ENCODE data around the gene LRTM1. TPM values are rescaled to one million over a fixed set of nuclear protein-coding genes. Genes with fewer than 3 reads are reported as not detected.

The LRTM1 gene
- total and polyA plus RNA-seq, 9 donors: 66.1 to 103 (median 86.2) TPM

GRCh38 chr3:54949491-54950044, 21.7 kb upstream of the LRTM1 start:
- Histone ChIP-seq H3K4me3 (ENCODE audit: low read length) (no peak overlapping the region), H3K27ac (ENCODE audit: low read length) (no peak overlapping the region), H3K4me1 (ENCODE audit: control insufficient read depth, insufficient read depth, low read length) (peaks cover 25% of the 10 kb centered on the region), H3K27me3 (ENCODE audit: control insufficient read depth, insufficient read depth, low read length) (no peaks in the 10 kb centered on the region), H3K9me3 (replicated peaks; ENCODE audit: control insufficient read depth, low read depth, low read length) (no peaks in the 10 kb centered on the region), H3K36me3 (ENCODE audit: control insufficient read depth, insufficient read depth, low read length) (no peaks in the 10 kb centered on the region)
- DNase-seq: no peak
- WGBS (ENCODE audit: insufficient coverage): 94% methylated on average over 3 of the region's 4 CpGs

DNA sequence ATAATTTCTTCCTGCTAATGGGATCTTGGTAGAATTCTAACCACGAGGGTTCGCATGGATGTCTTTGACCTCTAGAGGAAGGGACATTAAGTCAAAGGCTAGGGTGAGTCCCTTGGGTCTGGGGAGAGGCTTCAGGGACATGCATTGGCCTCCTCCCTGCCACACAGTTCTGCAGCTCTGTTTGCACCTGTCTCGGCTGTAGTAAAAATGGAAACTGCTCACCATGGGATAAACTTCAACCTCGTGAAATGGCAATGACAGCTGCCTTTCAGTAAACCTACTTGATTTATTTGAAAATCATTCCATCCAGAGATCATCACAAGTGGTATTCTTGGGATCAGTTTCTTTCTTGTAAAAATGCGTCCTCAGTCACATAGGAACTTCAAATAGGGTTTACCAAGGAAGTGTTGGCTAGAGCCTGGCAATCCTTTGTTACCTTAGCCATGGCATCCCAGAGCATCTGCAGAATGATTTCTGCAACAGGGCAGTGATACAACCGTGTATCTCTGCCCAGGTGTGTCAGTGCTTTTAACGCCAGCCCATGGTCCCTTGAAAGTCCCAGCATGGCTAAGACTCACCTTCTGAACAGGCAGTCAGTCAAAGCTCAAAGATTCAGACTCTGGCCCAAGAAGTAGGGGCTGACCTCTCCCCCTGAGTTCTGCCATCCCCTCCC, 14.0 kb upstream of the LRTM1 start:
- Histone ChIP-seq H3K4me1 (ENCODE audit: control insufficient read depth, insufficient read depth, low read length) (peaks cover 16% of the 10 kb centered on the region), H3K4me3 (ENCODE audit: low read length) (no peak overlapping the region), H3K36me3 (ENCODE audit: control insufficient read depth, insufficient read depth, low read length) (no peaks in the 10 kb centered on the region), H3K27ac (ENCODE audit: low read length) (peak overlapping the region; percentile 65), H3K9me3 (replicated peaks; ENCODE audit: control insufficient read depth, low read depth, low read length) (no peaks in the 10 kb centered on the region), H3K27me3 (ENCODE audit: control insufficient read depth, insufficient read depth, low read length) (no peaks in the 10 kb centered on the region)
- WGBS (ENCODE audit: insufficient coverage): 89% methylated on average over 3 of the region's 7 CpGs
- DNase-seq: peak; percentile 46

DNA sequence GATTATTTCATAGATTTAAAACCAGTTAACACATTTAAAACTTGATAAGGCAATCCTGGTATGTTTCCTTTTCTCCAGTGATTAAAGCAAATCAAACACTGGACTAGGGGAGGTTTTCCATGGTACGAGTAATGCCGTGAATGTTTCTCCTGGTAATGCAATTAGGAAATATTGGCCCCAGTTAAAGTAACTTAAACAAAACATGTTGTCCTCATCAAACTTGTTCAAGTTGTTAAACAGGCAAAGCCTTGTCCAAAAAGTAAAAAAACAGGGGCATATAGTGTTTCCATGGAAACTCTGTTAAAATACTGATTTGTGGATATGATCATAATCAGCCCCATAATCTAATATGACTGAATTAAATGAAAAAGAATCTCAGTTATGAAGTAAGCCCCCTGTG, 13.1 kb upstream of the LRTM1 start:
- Histone ChIP-seq H3K27me3 (ENCODE audit: control insufficient read depth, insufficient read depth, low read length) (no peaks in the 10 kb centered on the region), H3K27ac (ENCODE audit: low read length) (no peak overlapping the region), H3K4me3 (ENCODE audit: low read length) (no peak overlapping the region), H3K9me3 (replicated peaks; ENCODE audit: control insufficient read depth, low read depth, low read length) (no peaks in the 10 kb centered on the region), H3K36me3 (ENCODE audit: control insufficient read depth, insufficient read depth, low read length) (no peaks in the 10 kb centered on the region), H3K4me1 (ENCODE audit: control insufficient read depth, insufficient read depth, low read length) (peaks cover 19% of the 10 kb centered on the region)
- peak; percentile 84 for DNase-seq
- no CpG with 5 or more reads among the region's 2 CpGs for WGBS (ENCODE audit: insufficient coverage)

- Histone ChIP-seq H3K27ac (ENCODE audit: low read length) (no peak overlapping the region), H3K36me3 (ENCODE audit: control insufficient read depth, insufficient read depth, low read length) (no peaks in the 10 kb centered on the region), H3K4me1 (ENCODE audit: control insufficient read depth, insufficient read depth, low read length) (peaks cover 19% of the 10 kb centered on the region), H3K27me3 (ENCODE audit: control insufficient read depth, insufficient read depth, low read length) (no peaks in the 10 kb centered on the region), H3K4me3 (ENCODE audit: low read length) (no peak overlapping the region), H3K9me3 (replicated peaks; ENCODE audit: control insufficient read depth, low read depth, low read length) (no peaks in the 10 kb centered on the region)
- 58% methylated on average over 3 of the region's 6 CpGs for WGBS (ENCODE audit: insufficient coverage)
- no peak for DNase-seq
Measured at GRCh38 chr3:54939557-54940300, 11.9 kb upstream of the LRTM1 start.

- no peaks in the 10 kb centered on the region for H3K27me3 ChIP-seq (ENCODE audit: control insufficient read depth, insufficient read depth, low read length)
- DNase-seq: no peak
- H3K9me3 ChIP-seq (replicated peaks; ENCODE audit: control insufficient read depth, low read depth, low read length): no peaks in the 10 kb centered on the region
- H3K4me1 ChIP-seq (ENCODE audit: control insufficient read depth, insufficient read depth, low read length): peaks cover 20% of the 10 kb centered on the region
- no peak overlapping the region for H3K27ac ChIP-seq (ENCODE audit: low read length)
- H3K4me3 ChIP-seq (ENCODE audit: low read length): no peak overlapping the region
- WGBS (ENCODE audit: insufficient coverage): 14% methylated on average over 1 of the region's 5 CpGs
- no peaks in the 10 kb centered on the region for H3K36me3 ChIP-seq (ENCODE audit: control insufficient read depth, insufficient read depth, low read length)
Measured at GRCh38 chr3:54936561-54936960, 8.7 kb upstream of the LRTM1 start.

DNA sequence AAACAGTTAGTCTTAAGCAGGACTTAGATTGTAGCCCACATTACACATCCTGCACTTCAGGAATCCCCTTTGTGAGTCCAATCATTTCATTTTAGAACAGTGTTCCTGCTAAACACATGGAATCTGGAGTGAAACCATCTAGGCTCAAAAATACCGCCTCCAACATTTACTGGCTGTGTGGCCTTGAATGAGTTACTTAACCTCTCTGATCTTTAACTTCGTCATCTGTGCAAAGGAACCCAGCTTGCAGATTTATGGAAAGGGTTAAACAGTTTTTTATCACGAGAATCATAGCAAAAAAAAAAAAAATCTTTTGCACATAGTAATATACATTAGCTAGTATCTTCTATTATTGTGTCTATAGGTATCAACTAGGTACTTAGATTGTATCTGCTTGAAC, 8.0 kb upstream of the LRTM1 start:
- Histone ChIP-seq H3K27me3 (ENCODE audit: control insufficient read depth, insufficient read depth, low read length) (no peaks in the 10 kb centered on the region), H3K4me1 (ENCODE audit: control insufficient read depth, insufficient read depth, low read length) (peaks cover 25% of the 10 kb centered on the region), H3K9me3 (replicated peaks; ENCODE audit: control insufficient read depth, low read depth, low read length) (no peaks in the 10 kb centered on the region), H3K36me3 (ENCODE audit: control insufficient read depth, insufficient read depth, low read length) (no peaks in the 10 kb centered on the region), H3K4me3 (ENCODE audit: low read length) (no peak overlapping the region), H3K27ac (ENCODE audit: low read length) (no peak overlapping the region)
- no peak for DNase-seq
- no CpG with 5 or more reads among the region's 3 CpGs for WGBS (ENCODE audit: insufficient coverage)

DNA sequence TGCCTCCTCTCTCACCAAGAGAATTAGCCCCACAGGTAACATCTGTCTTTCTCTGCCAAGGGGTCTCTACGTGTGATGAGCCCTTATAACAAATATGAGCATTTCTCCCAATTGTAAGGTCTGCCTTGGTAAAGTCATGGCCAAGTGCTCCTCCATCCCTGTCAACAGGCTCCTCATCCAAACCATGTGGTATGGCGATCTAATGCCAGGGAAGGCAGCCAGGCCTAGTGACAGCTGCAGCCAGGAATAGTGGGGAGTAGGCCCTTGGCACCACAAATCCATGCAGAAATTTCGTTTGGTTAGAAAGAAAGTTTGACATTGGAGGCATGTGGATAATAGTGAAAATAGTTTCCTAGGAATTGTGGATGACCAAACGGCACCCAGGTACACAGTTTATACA, 4.7 kb upstream of the LRTM1 start:
- H3K36me3 ChIP-seq (ENCODE audit: control insufficient read depth, insufficient read depth, low read length): no peaks in the 10 kb centered on the region
- peak overlapping the region; percentile 38 for H3K27ac ChIP-seq (ENCODE audit: low read length)
- no peaks in the 10 kb centered on the region for H3K27me3 ChIP-seq (ENCODE audit: control insufficient read depth, insufficient read depth, low read length)
- no peaks in the 10 kb centered on the region for H3K9me3 ChIP-seq (replicated peaks; ENCODE audit: control insufficient read depth, low read depth, low read length)
- H3K4me3 ChIP-seq (ENCODE audit: low read length): no peak overlapping the region
- WGBS (ENCODE audit: insufficient coverage): 25% methylated on average over 2 of the region's 4 CpGs
- peaks cover 31% of the 10 kb centered on the region for H3K4me1 ChIP-seq (ENCODE audit: control insufficient read depth, insufficient read depth, low read length)
- DNase-seq: peak; percentile 86

GRCh38 chr3:54931182-54931581, 3.3 kb upstream of the LRTM1 start:
- Histone ChIP-seq H3K27ac (ENCODE audit: low read length) (no peak overlapping the region), H3K4me3 (ENCODE audit: low read length) (no peak overlapping the region), H3K27me3 (ENCODE audit: control insufficient read depth, insufficient read depth, low read length) (no peaks in the 10 kb centered on the region), H3K9me3 (replicated peaks; ENCODE audit: control insufficient read depth, low read depth, low read length) (no peaks in the 10 kb centered on the region), H3K36me3 (ENCODE audit: control insufficient read depth, insufficient read depth, low read length) (no peaks in the 10 kb centered on the region), H3K4me1 (ENCODE audit: control insufficient read depth, insufficient read depth, low read length) (peaks cover 28% of the 10 kb centered on the region)
- 78% methylated on average over 1 of the region's 4 CpGs for WGBS (ENCODE audit: insufficient coverage)
- DNase-seq: peak; percentile 29

DNA sequence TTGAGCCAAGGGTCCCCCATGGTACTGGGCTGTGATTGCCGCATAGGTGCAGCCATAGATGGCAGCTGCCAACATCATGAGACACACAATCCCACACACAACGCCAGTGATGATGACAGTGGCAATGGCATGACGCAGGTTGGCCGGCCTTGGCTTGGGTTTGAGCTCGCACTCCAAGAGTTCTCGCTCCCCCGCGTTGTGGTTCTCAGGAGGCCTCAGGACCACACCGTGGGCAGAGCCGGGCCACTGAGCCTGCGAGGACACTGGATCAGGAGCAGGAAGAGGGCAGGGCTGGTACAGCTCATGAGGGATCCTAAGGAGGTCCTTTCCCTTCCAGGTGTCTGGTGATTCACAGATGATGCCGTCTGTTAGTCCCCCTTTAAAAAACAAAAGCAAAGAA, 9.3 kb downstream of the LRTM1 start:
- Histone ChIP-seq H3K4me3 (ENCODE audit: low read length) (no peak overlapping the region), H3K4me1 (ENCODE audit: control insufficient read depth, insufficient read depth, low read length) (peaks cover 3% of the 10 kb centered on the region), H3K36me3 (ENCODE audit: control insufficient read depth, insufficient read depth, low read length) (peaks cover 3% of the 10 kb centered on the region), H3K27ac (ENCODE audit: low read length) (no peak overlapping the region), H3K9me3 (replicated peaks; ENCODE audit: control insufficient read depth, low read depth, low read length) (no peaks in the 10 kb centered on the region), H3K27me3 (ENCODE audit: control insufficient read depth, insufficient read depth, low read length) (no peaks in the 10 kb centered on the region)
- WGBS (ENCODE audit: insufficient coverage): 95% methylated on average over 10 of the region's 12 CpGs
- DNase-seq: no peak

- no peak for DNase-seq
- 100% methylated on average over 1 of the region's 4 CpGs for WGBS (ENCODE audit: insufficient coverage)
- Histone ChIP-seq H3K36me3 (ENCODE audit: control insufficient read depth, insufficient read depth, low read length) (peaks cover 3% of the 10 kb centered on the region), H3K27ac (ENCODE audit: low read length) (no peak overlapping the region), H3K9me3 (replicated peaks; ENCODE audit: control insufficient read depth, low read depth, low read length) (no peaks in the 10 kb centered on the region), H3K4me3 (ENCODE audit: low read length) (no peak overlapping the region), H3K4me1 (ENCODE audit: control insufficient read depth, insufficient read depth, low read length) (peaks cover 3% of the 10 kb centered on the region), H3K27me3 (ENCODE audit: control insufficient read depth, insufficient read depth, low read length) (no peaks in the 10 kb centered on the region)
Measured at GRCh38 chr3:54917862-54918261, 10.0 kb downstream of the LRTM1 start.
